Right forelimb (tissue), 1 donor: Measurements from ENCODE around the gene CEMP1.
"Not testable (repeated sequence)": the region's sequence is repeated elsewhere in the genome, so short reads cannot be mapped to it uniquely, and the experiment has no call there.

Source experiments
- DNase-seq: peaks from one replicate; pipeline ENCODE4 v3.0.0-alpha.2; 2018

Gene CEMP1, protein sequence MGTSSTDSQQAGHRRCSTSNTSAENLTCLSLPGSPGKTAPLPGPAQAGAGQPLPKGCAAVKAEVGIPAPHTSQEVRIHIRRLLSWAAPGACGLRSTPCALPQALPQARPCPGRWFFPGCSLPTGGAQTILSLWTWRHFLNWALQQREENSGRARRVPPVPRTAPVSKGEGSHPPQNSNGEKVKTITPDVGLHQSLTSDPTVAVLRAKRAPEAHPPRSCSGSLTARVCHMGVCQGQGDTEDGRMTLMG

DNA sequence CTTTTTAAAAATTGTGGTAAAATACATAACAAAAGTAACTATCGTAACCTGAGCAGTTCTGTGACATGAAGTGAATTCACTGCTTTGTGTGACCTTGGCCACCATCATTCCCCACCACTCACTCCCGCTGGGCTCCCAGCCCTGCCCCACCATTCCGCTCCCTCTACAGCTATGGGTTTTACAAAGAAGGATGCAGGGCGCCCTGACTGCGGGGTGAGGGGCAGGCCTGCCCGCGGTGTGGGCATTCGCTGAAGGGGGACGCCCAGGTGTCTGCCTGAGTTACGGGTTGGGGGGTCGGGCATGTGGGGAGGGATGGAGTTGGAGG is at the start of gene CEMP1:
Gene CEMP1, minus strand, starts transcription at position 38 of the 325 bp plus-strand sequence. CDS start 335 bp downstream, outside the sequence.
- no peak for DNase-seq

DNA sequence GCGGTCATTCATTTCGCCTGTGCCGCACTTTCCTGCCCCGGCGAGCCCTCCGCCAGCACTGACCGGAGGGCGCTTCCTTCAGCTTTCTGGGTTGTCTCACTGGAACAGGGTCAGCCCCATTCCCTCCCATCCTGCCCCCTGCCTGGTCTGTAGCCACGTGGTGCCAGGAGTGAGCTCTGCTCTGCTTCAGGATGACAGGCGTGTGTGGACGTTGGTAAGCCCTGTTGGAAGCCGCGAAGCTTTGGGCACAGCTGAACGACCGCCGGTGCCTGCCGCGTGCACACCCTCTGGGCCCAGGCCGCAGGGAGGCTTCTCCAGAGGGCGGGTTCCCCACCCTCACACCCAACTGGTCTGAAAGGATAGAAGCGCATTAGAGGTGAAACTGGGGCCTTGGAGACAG is 49.6 kb upstream of the CEMP1 start:
- not testable (repeated sequence) for DNase-seq

DNA sequence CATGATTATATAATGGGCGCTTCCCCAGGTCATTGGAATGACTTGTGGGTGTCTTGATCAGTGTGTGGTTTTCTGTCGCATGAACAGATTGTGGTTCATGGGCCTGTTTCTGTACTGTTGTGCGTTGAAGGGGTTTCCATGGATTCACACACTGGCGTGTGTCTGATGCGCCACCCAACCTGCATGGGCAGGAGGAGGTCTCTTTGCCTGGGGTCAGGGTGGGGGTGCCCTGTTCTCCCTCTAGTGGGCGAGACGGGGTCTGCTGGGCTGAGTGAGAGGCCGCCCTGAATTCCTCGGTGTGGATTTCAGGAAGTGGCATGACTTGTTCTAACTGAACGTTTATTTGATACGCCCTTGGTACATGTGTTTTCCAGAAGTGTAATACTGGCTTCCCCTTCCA is 48.9 kb upstream of the CEMP1 start:
- DNase-seq: not testable (repeated sequence)

DNA sequence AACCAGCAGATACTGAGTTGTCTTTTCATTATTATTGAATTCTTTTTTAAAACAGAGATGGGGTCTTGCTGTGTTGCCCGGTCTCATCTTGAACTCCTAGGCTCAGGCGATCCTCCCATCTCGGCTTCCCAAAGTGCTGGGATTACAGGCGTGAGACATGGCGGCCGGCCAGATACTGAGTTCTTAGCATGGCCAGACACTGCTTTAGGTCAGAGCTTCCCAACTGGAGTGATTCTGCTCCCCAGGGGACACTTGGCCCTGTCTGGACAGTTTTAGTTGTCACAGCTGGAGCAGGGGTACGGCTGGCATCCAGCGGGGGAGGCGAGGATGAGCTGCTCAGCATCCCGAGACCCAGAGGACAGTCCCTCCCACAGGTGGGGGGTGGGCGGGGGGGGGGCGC is 47.7 kb upstream of the CEMP1 start:
- not testable (repeated sequence) for DNase-seq

DNA sequence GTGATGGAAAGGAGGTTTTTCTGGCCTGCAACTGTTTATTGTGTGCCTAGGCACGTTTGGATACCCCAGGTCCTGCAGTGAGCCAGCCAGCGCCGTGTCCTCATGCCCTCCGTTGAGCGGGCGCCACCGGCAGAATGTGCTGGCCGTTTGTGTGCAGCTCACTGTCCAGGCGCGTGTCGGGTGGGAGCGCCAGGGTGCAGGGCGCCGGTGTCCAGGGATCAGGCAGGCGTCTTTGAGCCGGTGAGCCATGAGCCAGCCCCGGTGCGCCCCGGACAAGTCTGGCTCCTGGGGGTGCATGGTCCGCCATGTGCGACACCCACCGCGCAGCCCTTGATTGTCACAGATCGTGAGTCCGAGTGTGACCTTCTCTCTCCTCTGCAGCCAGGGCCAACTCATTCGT is 45.8 kb upstream of the CEMP1 start:
- not testable (repeated sequence) for DNase-seq

DNA sequence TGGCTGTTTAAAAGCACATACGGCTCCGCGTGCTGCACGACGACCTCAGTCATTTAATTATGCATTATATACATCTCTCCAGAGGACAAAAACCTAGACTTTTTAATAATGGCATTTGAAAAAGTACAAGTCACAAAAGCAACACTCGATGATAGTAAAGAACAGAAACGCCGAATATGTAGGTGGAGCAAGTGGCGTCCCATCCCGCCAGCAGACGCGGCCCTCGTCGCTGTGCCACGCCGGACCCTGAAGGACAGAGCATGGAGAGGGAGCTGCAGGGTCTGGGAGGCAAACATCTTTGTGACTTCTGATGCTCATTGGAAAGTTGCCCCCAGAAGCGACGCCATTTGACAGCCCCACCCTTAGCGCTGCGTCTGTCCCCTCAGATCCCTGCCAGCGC is 44.6 kb upstream of the CEMP1 start:
- not testable (repeated sequence) for DNase-seq

DNA sequence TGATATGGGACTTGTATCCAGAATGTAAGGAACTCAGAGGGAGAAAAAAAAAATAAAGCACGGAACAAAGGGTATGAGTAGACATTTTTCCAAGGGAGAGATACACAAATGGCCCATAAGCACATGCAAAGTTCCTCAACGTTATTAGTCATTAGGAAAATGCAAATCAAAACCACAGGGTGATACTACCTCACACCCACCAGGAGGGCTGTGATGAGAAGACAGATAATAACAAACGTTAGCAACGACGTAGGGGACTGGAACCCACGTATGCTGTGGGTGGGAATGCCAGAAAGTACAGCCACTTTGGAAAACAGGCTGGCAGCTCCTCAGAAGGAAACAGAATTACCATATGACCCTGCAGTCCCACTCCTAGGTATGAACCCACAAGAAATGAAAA is 41.5 kb upstream of the CEMP1 start:
- DNase-seq: not testable (repeated sequence)

DNA sequence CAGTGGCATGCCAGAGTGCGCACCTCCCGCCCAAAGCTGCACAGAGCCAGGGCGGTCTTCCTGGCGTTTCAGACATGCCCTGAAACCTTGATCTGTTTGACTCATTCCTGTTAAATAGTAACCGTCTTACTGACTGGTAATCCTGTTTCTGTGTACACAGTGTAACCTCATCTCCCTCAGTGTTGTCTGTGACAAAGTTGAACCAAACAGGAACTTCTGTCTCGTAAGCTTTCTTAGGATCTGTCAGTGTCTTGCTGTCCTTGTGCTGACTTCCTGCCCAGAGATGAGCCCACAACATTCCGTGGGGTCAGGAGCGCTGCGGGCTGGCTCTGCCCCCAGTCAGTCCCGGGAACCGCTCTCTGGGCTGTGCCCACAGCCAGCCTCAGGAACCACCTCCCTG is 37.4 kb upstream of the CEMP1 start:
- not testable (repeated sequence) for DNase-seq

DNA sequence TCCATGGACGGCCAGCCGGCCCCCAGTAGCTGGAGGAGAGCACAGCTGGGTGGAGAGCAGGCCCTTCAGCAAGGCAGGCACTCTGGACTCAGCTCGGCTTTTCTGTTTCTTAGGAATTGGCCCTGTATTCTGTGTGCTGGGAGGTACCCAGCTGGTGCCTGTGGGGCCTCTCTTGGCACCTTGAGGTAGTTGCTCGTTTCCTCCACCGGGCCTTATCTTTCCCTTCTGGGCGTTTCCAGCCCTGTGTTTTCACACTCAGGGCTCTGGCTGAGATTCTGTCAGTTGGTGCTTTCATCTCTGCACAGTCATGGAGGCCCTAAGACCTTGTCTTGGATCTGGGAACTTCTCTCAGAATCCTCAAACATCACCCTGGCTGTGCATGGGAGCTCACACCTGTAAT is 36.3 kb upstream of the CEMP1 start:
- DNase-seq: not testable (repeated sequence)

DNA sequence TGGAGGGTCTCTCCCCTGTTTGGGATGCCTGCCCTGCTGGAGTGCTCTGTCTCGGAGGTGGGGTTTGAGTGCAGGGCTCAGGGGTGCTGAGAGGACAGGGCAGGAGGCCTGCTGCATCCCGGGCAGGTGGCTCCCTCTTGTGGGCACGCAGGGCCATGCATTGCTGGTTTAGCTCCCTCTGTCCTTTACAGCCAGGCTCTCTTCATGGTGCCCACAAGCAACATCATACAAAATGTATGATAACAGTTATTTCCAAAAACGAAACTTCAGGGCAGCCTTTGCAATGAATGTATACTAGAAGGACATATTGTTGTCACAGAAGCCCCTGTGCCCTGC is 29.6 kb upstream of the CEMP1 start:
- not testable (repeated sequence) for DNase-seq

DNA sequence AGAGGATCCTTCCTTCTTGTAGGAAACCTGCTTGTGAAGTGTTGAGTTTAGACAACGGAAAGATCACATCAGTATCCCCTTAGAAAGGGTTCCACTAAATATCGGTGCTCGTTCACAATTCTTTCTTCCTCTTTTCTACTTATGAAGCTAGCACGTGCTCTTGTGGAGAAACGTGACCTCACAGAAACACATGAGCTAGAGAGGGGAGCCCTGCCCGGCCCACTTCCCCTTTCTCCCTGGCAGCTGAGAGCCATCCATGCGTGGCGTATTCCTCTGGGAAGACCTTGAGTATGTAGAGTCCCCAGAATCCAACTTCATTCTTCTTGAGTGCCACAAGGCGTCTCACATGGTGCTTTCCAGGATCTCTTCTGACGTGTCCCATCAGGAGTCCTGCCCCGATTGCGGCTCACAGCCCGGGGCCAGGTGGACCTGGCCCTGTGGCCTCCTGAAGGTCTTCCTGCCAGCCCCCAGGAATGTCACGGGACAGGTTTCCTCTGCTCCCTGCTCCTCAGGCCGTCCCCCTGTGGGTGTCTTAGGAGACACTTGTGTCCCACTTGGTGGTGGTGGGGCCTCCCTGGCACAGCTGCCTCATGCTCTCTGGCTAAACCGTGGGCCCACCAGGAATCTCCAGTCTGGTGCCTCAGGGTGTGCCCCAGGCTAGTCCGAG is 29.1 kb upstream of the CEMP1 start:
- DNase-seq: not testable (repeated sequence)

DNA sequence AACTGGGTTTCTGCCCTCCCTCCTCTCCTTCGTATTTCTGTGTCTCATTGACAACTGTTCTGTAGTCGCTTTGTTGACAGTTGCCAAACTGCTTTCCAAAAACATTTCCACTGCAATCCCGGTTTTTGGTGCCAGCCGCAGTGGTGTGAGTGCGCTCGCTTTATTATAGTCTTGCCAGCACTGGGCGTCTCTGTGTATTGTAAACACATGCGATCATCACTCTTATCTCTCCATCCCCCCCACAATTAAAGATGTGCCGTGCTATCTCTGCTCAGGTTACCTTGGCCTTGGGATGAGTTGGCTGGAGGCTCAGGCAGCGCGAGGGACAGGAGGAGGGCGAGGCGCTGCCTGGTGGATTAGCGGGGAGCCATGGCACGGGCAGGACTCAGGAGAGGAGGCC is 25.9 kb upstream of the CEMP1 start:
- not testable (repeated sequence) for DNase-seq

DNA sequence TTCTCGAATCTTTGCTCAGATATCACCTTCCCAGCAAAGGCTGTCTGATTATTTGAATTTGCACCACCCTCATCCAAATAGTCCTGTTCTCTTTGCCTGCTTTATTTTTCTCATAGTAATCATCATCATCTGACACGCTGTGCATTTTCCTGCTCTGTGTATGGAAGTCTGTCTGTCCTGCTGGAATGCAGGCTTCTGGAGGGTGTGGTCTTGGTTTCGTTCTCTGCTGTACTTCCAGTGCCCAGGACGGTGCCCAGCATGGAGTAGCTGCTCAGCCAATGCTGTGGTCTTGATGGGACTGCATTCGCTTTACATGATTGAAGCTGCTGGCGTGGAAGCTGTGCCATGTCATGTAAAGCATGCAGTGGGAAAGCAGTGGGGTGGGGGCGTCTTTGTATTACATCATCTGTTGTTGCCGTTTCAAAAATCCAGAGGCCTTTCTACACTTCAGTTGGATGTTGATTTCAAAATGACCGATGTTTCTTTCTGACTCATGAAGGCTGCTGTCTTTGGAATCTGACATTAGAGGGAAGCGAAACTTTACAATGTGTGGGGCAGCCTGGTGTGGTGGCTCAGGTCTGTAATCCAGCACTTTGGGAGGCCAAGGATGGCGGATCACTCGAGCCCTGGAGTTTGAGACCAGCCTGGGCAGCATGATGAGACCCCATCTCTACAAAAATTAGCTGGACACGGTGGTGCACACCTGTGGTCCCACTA is 23.7 kb upstream of the CEMP1 start:
- not testable (repeated sequence) for DNase-seq

DNA sequence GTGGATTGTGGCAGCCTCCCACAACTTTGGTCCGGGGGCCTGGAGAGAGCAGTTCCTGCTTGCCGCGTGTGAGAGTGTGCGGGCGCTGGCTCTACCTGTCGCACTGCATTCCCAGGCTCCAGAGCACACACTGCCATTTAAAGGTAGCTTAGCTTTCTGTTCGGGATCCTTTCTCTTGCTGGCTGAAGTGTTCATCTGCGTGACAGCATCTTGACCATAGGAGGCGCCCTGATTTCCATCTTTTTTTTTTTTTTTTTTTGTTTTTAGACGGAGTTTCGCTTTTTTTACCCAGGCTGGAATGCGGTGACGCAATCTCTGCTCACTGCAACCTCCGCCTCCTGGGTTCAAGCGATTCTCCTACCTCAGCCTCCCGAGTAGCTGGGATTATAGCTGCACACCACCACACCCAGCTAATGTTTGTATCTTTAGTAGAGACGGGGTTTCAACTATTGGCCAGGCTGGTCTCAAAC is 20.2 kb upstream of the CEMP1 start:
- DNase-seq: not testable (repeated sequence)

DNA sequence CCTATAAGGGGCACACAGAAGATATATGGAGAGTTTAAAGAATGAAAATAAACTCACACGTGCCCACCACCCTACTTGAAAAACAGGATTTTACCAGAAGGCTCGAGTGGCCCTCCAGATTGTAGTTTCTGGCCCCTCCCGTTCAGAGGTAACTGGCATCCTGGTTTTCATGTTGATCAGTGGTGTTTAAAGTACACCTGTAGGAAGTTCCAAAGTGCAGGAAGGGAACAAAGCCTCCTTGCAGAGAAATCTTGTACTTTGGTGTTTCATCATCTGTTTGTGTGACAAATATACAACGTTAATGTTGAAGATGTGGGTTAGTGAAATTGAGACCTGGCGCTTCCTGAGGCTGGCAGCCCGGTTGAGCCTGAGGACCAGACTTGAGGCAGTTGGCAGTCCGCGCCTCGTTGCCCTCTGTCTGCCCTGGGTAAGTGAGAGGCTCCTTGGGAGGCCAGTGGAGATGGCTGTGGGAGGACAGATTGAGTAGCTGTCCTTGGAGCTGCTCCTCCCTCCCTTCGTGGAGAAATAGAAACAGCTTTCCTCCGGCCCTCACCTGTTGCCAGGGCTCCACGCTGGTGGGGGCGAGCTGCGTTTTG is 19.2 kb upstream of the CEMP1 start:
- DNase-seq: not testable (repeated sequence)

DNA sequence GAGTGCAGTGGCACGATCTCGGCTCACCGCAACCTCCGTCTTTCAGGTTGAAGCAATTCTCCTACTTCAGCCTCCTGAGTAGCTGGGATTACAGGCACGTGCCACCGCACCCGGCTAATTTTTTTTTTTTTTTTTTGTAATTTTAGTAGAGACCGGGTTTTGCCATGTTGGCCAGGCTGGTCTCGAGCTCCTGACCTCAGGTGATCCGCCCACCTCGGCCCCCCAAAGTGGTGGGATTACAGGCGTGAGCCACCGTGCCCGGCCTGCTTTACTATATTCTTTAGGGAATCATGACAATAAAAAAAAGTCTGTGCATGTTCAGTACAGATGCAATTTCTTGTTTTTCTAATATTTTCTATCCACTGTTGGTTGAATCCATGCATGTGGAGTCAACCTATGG is 12.6 kb upstream of the CEMP1 start:
- not testable (repeated sequence) for DNase-seq

DNA sequence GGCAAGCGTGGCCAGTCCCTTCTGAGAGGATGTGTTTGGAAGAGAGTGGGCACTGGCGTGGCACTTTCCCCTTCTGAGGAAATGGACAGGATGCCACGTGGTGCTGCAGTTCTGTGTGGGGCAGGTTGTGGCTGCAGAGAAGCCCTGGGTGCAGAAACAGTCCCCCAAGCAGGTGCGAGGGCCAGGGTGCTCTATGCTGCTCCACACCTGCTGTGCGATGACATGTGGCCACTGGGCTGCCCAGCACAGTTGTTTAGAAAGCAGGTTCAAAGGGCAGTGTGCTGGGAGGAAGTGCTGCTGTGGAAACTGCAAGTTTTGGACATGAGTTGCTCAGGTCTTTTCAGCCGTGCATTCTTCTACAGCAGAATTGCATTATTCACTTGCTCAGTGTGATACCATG is 10.2 kb upstream of the CEMP1 start:
- DNase-seq: peak; percentile 34

DNA sequence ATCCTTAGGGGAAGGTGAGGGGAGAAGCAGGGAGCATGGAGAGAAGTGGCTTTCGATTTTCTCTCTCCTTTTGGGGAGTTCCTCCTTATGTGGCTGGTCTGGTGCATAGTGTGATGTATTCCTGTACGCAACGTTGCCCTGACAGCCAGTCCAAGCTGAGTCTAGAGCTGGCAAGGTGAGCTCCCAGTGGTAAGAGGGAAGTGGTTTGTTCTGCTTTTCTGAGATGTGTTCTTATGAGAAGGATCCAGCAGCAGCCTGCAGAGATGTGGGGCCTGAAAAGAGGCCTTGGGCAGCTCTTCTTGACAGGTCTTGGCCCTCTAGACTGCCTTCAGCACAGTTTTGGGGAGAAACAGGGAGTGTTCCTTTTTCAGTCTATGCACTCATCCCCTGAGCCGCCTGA is 9.7 kb upstream of the CEMP1 start:
- not testable (repeated sequence) for DNase-seq

DNA sequence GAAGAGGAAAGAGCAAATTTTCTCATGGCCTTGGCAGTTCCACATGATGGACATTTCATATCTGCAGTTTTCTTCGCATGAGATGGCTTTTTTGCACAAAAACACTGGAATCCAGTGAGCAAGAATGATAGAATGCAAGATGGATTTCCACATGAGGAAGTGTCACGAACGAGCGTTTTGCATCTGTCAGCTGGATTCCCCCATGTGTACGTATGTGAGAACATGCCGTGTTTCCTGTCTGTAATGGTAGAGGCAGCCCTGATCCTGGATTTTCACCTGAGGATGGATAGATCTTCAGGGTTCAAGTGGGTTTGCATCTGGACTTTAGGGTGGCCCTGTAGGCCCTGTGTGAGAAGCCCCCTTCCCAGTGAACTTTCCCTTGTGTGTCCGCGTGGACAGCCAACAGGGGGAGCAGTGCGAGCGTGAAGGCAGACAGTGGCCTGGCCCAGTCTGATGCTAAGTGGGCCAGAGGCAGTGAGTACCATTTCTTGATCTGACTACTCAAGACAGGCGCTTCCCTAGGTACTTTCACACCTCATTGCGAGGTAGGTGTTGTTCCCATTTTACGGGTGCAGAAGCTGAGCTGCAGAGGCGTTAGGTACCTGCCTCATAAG is 8.7 kb upstream of the CEMP1 start:
- peak; percentile 51 for DNase-seq

DNA sequence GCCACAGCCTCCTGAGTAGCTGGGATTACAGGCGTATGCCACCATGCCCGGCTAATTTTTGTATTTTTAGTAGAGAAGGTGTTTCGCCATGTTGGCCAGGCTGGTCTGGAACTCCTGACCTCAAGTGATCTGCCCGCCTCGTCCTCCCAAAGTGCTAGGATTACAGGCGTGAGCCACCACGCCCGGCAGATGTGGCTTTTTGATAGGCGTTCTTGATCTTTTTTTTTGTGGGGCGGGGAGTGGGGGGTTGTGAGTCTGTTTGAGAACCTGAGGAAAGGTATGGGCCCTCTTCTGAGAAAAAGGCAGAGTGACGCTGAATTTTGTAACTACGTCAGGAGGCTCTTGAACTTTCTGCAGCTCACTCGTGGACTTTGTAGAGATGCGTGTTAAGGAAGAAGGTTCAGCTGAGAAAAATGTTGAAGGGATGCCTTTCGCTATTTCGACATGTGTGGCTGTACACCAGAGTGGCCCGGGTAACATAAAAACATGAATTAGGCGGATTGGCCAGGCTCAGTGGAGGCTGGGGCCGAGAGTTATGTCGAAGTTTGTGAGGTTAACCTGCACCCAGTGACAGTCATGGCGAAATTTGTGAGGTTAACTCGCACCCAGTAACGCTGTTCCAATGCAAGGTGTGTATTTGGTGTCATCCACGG is 8.1 kb upstream of the CEMP1 start:
- not testable (repeated sequence) for DNase-seq

DNA sequence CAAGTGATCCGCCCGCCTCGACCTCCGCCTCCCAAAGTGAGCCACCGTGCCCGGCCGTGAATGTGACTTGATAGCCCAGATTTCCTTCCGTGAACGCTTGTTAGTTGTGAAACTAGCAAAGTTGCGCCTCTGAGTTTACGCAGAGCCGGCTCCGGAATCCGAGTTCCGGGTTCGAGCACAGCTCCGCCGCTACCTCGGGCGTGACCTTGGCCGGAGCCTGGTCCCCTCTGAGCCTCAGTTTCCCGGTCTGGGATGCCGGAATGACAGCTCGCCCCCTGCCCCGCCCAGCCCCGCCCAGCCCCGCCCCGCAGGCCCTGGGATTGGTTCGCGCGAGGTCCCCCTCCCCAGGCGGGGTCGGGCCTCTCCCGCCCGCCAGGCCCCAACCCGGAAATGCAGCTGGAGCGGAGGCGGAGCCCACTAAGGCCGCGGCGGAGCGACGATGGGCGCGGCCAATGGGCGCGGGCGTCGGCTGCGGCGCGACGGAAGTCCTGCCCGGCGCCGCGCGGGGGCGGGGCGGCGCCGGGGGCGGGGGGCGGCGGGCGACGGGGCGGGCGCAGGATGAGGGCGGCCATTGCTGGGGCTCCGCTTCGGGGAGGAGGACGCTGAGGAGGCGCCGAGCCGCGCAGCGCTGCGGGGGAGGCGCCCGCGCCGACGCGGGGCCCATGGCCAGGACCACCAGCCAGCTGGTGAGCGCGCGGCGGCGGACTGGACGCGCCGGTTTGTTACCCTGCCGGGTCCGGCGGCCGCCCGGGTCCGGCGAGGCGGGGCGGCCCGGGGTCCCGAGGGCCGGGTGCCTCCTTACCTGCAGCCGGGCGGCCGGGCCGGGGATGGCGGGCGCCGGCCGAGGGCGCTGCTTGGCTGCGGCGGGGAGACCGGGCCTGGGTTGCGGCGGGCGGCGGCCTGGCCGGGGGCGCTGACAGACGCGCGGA is 6.5 kb upstream of the CEMP1 start, which contains the start of gene PDPK1:
Gene PDPK1, plus strand, starts transcription at position 571 of the 929 bp plus-strand sequence. Its CDS starts 92 bp downstream, at position 663.
- peak; percentile 95 for DNase-seq
